IPS DF 6.9 (cell line): ENCODE data around the gene ANKMY1.

ENCODE experiments used
- DNase-seq: peaks from one replicate; pipeline ENCODE4 v3.0.0-alpha.2; 2013; ENCODE audit warnings: low read depth, low spot score
- H3K27ac ChIP-seq: one replicate; pipeline ENCODE4 v1.5.1; 2013; ENCODE audit warnings: low read length, control low read depth
- H3K27me3 ChIP-seq: 2 replicates; pipeline ENCODE4 v1.6.1; 2013; ENCODE audit warnings: mild to moderate bottlenecking, low read length; ENCODE audit not compliant: control insufficient read depth, insufficient read depth
- H3K36me3 ChIP-seq: 2 replicates; pipeline ENCODE4 v1.6.1; 2013; ENCODE audit warnings: low read length; ENCODE audit not compliant: control insufficient read depth, insufficient read depth
- H3K4me1 ChIP-seq: 2 replicates; pipeline ENCODE4 v1.6.1; 2013; ENCODE audit warnings: low read length; ENCODE audit not compliant: control insufficient read depth, insufficient read depth
- H3K4me3 ChIP-seq: 2 replicates; pipeline ENCODE4 v1.5.1; 2013; ENCODE audit warnings: mild to moderate bottlenecking, low read length
- H3K9me3 ChIP-seq: 2 replicates; pipeline ENCODE4 v1.6.1; 2013; ENCODE audit warnings: low read length, inconsistent platforms; ENCODE audit not compliant: control insufficient read depth, insufficient read depth
- WGBS: extraction: QIAGEN DNeasy Blood & Tissue Kit; methylation state at CpG from one replicate; pipeline ENCODE4 v1.1.7; 2013; ENCODE audit warnings: mixed read lengths, missing lambda C conversion rate; ENCODE audit not compliant: insufficient read length, insufficient coverage; 5-methylcytosine and 5-hydroxymethylcytosine counted together

ANKMY1 gene

DNA sequence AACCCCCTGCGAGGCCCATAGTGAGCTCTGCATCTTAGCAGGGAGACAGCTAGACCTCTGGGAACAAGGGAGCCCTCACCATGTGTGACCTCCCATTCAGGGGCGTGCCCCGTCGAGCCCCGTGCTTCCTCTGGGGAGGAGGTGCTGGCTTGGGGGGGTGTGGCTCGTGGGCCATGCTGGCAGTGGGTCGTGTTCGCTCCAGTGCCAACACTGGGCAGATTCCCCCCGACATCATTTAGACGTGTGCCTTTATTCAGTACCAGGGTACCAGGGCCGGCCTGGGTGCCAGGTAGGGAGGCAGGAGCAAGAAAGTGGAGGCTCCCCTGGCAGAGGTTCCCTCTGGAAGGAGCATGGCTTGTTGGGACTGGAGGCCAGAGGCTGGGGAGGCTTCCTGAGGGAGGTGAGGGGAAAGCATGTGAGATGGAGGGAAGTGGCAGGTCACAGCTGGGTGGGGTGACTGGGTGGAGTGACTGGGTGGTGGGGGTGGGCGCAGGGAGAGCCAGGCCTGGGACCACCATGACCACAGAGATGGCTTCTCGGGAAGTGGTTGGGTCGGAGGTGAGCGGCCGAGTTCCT, 107.2 kb downstream of the ANKMY1 start:
- no peak for DNase-seq
- no peaks in the 10 kb centered on the region for H3K9me3 ChIP-seq
- peaks cover 15% of the 10 kb centered on the region for H3K27me3 ChIP-seq
- H3K27ac ChIP-seq: no peak overlapping the region
- no peaks in the 10 kb centered on the region for H3K36me3 ChIP-seq
- WGBS: no CpG with 5 or more reads among the region's 16 CpGs
- H3K4me3 ChIP-seq: no peak overlapping the region
- peaks cover 16% of the 10 kb centered on the region for H3K4me1 ChIP-seq

DNA sequence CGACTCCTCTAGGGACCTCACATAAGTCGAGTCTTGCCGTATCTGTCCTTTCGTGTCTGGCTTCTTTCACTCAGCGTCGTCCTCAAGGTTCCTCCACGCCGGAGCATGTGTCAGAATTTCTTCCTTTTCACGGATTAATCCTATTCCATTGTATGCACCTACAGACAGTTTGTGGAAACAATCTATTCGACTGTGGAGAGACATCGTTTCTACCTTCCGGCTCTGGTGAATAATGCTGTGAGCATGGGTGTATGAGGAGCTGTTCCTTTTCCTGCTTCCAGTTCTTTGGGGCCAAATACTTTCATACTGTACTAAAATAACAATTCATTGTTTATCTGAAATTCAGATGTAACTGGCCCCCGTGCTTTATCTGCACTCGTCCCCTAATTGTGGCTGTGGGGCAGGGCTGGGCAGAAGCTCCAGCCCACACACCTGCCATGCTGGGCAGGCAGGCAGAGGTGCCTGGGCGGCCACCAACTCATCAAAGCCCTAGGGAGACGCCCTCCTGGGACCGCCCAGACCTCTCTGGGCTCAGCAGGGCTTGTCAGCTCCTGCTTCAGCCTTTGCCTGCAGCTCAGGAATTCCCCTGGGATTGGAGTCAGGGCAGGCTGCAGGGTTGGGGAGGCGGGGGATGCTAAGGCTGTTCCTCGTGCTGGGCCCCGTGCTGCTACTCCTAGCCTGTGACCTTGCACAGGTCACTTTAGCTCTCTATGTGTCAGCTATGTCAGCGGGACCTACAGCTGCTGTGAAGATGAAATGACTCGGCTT, 107.8 kb downstream of the ANKMY1 start:
- WGBS: no CpG with 5 or more reads among the region's 22 CpGs
- no peak for DNase-seq
- Histone ChIP-seq H3K27me3 (peaks cover 11% of the 10 kb centered on the region), H3K9me3 (no peaks in the 10 kb centered on the region), H3K36me3 (no peaks in the 10 kb centered on the region), H3K27ac (no peak overlapping the region), H3K4me1 (peaks cover 12% of the 10 kb centered on the region), H3K4me3 (no peak overlapping the region)

DNA sequence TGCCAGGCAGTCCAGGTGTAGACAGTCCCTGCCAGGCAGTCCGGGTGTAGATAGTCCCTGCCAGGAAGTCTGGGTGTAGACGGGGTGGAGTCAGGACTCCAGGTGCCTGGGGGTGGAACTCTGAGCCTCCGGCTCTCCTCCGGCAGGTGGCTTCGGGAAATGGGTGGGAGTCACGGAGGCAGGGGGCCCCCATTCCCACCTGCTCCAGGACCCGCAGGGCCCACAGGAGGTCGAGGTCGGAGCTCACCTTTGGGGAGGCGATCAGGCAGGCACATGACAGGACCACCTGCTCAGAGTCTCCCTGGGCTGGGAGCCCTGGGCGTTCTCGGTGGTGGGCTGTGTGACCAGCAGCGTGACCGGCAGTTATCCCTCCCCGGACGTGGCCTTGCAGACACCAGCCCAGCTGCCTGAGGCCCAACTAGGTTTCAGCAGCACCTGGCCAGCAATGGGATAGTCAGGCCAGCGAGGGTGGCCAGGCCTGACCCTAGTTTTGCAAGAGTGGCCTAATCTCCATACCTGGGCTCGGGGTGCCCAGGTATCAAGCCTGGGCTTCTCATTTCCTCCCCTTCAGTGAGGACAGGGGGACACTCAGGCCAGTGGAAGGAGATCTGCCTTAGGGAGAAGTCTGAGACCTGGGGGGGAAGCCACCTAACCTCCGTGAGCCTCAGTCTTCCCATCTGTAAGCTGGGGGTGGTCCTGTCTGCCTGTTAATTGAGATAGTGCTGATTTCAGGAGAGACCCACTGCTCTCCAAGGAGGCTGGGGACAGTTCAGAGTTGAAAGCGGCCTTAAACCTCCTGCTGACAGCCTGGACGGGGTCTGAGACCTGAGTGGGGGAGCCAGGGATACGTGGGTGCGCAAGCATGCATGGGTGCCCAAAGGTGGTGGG, 109.2 kb downstream of the ANKMY1 start:
- Histone ChIP-seq H3K36me3 (no peaks in the 10 kb centered on the region), H3K27me3 (no peaks in the 10 kb centered on the region; the same call in 1 of the 2 replicates), H3K9me3 (no peaks in the 10 kb centered on the region), H3K4me1 (peaks cover 6% of the 10 kb centered on the region), H3K4me3 (no peak overlapping the region), H3K27ac (no peak overlapping the region)
- no CpG with 5 or more reads among the region's 23 CpGs for WGBS
- DNase-seq: no peak

DNA sequence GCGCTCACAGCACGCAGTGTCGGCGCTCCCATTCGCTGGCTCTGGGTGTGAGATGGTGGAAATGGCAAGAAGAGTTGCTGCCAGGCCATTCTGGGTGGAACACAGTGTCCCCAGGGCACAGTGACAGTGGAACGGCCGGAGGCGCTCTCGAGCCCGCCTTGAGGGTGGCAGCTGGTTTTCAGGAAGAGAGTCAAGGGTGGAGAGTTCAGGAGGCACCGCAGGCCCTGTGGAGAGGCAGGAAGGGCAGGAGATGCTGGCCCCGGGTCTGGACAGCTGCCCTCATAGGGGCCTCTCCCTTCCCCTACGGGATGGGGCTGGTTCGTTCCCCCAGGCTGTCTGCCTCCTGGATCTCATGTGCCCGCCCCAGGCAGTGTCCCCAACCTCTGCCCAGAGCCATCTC, 109.9 kb downstream of the ANKMY1 start:
- WGBS: no CpG with 5 or more reads among the region's 15 CpGs
- H3K27ac ChIP-seq: no peak overlapping the region

DNA sequence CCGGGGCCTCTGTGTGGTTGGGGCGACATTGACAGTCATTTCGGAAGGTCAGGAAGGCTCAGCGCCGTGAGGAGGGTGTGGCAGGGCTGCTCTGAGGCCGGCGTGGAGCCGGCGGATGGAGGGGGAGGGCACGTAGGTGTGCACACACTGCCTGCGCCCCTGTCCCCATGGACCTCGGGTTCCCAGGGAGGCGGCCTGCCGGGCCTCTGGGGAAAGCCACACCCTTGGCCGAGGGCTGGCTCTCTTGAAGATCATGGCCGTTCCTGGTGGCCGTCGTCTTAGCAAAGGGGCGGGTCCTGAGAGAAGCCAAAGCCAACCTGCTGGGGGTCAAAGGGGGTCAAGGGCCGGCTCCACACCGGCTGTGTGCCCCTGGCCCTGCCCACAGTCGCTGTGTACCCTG, 110.5 kb downstream of the ANKMY1 start:
- WGBS: no CpG with 5 or more reads among the region's 22 CpGs
- Histone ChIP-seq H3K36me3 (no peaks in the 10 kb centered on the region), H3K27ac (no peak overlapping the region), H3K9me3 (no peaks in the 10 kb centered on the region), H3K4me3 (no peak overlapping the region), H3K4me1 (peaks cover 6% of the 10 kb centered on the region), H3K27me3 (no peaks in the 10 kb centered on the region)
- DNase-seq: no peak

More for the DNA sequence above, 109.9 kb downstream of the ANKMY1 start:
- peaks cover 6% of the 10 kb centered on the region for H3K4me1 ChIP-seq
- H3K9me3 ChIP-seq: no peaks in the 10 kb centered on the region
- DNase-seq: no peak
- H3K27me3 ChIP-seq: no peaks in the 10 kb centered on the region
- H3K36me3 ChIP-seq: no peaks in the 10 kb centered on the region
- H3K4me3 ChIP-seq: no peak overlapping the region

DNA sequence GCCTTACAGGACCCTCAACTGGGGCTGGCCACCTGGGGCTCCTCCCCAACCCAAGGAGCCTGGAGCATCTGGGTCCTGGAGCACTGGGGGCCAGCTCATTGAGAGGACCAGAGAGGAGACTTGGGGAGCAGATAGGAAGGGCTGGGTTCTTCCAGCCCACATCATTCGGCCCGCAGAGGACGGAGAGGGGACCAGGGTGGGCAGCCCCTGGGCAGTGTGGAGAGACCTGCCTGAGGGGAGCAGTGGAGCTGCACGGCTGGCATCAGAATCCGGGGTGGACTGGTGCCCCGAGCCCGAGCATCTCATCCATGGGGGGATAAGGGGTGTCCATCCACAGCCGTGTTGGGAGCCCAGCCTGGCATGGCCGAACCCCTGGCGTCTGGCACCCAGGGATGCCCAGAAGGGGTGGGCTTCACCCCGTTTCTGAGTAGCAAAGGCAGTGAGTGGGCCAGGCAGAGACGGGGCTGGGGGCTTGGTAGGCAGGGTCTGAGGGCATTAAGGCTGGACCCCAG, 111.1 kb downstream of the ANKMY1 start:
- no peak overlapping the region for H3K4me3 ChIP-seq
- H3K4me1 ChIP-seq: peaks cover under 1% of the 10 kb centered on the region; the same call in 1 of the 2 replicates
- WGBS: no CpG with 5 or more reads among the region's 12 CpGs
- H3K27ac ChIP-seq: no peak overlapping the region
- no peaks in the 10 kb centered on the region for H3K27me3 ChIP-seq
- no peak for DNase-seq
- no peaks in the 10 kb centered on the region for H3K9me3 ChIP-seq
- no peaks in the 10 kb centered on the region for H3K36me3 ChIP-seq

DNA sequence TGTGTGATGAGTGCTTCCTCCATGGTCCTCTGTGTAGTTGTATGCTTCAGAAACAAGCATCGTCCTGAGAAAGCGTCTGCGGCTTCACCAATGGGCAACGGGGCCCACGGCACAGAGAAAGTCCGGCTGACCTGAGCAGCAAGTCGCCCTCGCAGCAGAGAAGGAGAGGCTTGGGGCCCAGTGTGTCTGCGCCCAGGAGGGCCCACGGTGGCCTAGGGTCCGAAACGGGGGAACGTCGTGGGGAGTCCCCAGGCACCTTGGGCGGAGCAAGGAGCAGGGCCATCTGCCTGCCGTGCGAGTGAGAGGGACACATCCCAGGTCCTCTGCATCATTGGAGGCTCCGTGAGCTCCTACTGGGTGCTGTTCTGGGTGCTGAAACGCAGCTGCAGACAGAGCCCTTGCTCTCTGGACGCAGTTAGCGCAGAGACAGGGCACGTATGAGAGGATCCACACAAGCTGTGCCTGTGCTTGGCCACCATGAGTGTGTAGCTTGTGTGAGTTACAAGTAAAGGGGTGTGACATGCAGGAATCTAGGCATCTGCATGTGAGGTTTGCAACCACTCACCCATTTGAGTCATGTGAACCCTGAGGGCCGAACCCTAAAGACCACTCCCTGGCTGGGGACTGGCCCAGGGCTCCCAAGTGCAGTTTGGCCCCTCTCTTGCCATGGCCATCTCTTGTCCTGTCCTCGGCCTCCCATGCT, 111.7 kb downstream of the ANKMY1 start:
- no peaks in the 10 kb centered on the region for H3K9me3 ChIP-seq
- no peak overlapping the region for H3K4me3 ChIP-seq
- H3K27me3 ChIP-seq: no peaks in the 10 kb centered on the region
- no CpG with 5 or more reads among the region's 24 CpGs for WGBS
- H3K36me3 ChIP-seq: no peaks in the 10 kb centered on the region
- no peaks in the 10 kb centered on the region; the same call in 1 of the 2 replicates for H3K4me1 ChIP-seq
- H3K27ac ChIP-seq: no peak overlapping the region
- DNase-seq: no peak

DNA sequence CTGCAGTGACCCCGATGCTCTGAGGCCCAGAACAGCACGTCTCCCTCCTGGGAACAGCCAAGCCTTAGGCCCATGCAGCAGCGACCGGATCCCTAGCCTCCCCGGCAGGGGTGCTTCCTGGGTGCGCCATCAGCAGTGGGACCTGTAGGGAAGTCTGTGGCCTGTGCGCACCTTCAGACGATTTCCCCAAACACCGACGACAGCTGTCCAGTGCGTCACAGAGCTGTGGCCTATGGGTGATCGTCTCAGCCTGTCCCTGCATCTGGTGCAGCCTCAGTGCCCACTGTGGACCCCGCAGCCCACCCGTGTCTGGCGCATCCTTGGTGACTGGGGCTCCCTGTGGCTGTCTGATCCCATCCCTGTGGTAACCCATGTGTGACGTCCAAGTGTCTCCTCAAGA, 113.3 kb downstream of the ANKMY1 start:
- Histone ChIP-seq H3K4me3 (no peak overlapping the region), H3K9me3 (no peaks in the 10 kb centered on the region), H3K27ac (no peak overlapping the region), H3K27me3 (no peaks in the 10 kb centered on the region), H3K36me3 (no peaks in the 10 kb centered on the region), H3K4me1 (no peaks in the 10 kb centered on the region; the same call in 1 of the 2 replicates)
- no CpG with 5 or more reads among the region's 16 CpGs for WGBS
- DNase-seq: no peak

DNA sequence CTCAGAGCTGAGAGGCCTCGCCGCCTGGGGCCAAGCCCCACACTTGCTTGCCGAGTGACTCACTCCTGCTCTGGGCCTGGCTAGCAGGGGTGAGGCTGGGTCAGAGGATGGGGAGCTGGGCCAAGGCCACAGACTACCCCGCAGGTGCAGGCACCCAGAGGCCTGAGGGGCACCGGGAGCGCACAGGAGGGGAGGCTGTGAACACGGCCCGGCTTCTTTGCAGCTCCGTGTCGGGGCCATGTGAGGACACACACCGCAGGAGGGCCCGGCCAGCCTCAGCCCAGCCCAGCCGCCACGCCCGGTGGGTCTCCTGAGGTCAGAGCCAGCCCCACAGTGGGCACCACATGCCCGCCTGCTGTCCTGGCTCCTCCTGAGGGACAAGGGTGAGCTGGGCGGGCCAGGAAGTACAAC, 113.9 kb downstream of the ANKMY1 start:
- Histone ChIP-seq H3K27me3 (no peaks in the 10 kb centered on the region), H3K9me3 (no peaks in the 10 kb centered on the region), H3K4me3 (no peak overlapping the region), H3K36me3 (no peaks in the 10 kb centered on the region), H3K27ac (no peak overlapping the region), H3K4me1 (no peaks in the 10 kb centered on the region; the same call in 1 of the 2 replicates)
- no CpG with 5 or more reads among the region's 17 CpGs for WGBS
- no peak for DNase-seq
